Mesenteric fat pad (tissue), 1 donor: Measurements from ENCODE around the gene ARMC2. TPM values are rescaled to one million over a fixed set of nuclear protein-coding genes. Genes with fewer than 3 reads are reported as not detected.

ENCODE experiments used
- DNase-seq: peaks from one replicate; pipeline ENCODE4 v3.0.0-alpha.2; 2020; ENCODE audit warnings: low spot score
- total RNA-seq: library from RNA; stranded (reverse); fragmentation: NEBNext Ultra II Directional; extraction: Animal tissue kit (Norgen Biotek cat#: 25700); gene quantifications from one replicate; pipeline ENCODE4 v1.2.1, GENCODE V29; 2021
- donor health status: DM: yes; HTN: yes; CAD: no.

ARMC2 gene
- total RNA-seq, 1 donor from 2014 or later: 10.0 TPM

- DNase-seq: no peak
These were observed 134.2 kb downstream of the ARMC2 start for GRCh38 chr6:108982154-108983113.

- no peak for DNase-seq
These were observed 134.9 kb downstream of the ARMC2 start for GRCh38 chr6:108983151-108983550.

- DNase-seq: no peak
These were observed 137.1 kb downstream of the ARMC2 start for GRCh38 chr6:108985301-108985700.

DNA sequence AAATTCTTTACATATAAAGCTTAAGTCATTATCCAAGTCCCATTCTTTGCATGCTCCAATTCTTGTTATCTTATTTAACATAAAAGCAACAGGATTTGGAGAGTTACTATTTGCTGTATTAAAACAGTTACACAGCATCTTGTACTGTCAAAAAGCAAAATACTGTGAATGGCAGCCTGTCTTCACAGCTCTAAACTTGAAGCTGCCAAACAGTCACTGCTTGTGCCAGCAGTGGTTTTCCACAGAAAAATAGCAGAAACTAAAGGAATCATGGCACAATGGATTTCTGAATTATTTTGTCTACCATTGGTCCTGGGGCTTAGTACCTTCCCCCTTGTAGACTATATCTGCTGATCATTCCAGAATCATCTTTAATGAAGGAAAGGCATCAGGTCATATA lies 138.9 kb downstream of the ARMC2 start:
- no peak for DNase-seq

- DNase-seq: no peak
These were observed 140.1 kb downstream of the ARMC2 start for GRCh38 chr6:108988296-108988695.

- DNase-seq: no peak
These were observed 140.5 kb downstream of the ARMC2 start for GRCh38 chr6:108988765-108989164.

- no peak for DNase-seq
These were observed 141.5 kb downstream of the ARMC2 start for GRCh38 chr6:108989700-108990099.

- DNase-seq: no peak
These were observed 145.7 kb downstream of the ARMC2 start for GRCh38 chr6:108993876-108994275.

DNA sequence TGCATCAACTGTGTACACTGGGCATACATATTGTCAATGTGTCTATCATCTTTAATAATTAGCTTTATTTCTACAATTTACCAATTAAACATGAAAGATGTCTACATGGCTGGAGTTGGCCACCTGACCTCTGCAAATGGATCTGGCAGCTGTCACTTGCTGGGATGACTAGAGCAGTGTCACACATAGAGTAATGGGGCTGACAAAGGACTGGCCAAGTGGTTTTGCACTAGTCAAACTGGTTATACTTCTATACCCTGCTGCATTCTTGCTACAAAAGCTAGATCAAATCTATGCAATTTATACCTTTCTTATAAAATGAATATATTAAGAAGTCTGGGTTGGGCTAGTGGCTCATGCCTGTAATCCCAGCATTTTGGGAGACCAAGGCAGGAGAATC lies 147.1 kb downstream of the ARMC2 start:
- DNase-seq: no peak

GRCh38 chr6:108996208-108996607 lies 148.0 kb downstream of the ARMC2 start:
- no peak for DNase-seq

GRCh38 chr6:108998485-108998884 lies 150.3 kb downstream of the ARMC2 start:
- no peak for DNase-seq

GRCh38 chr6:108999428-108999827 lies 151.2 kb downstream of the ARMC2 start:
- no peak for DNase-seq

DNA sequence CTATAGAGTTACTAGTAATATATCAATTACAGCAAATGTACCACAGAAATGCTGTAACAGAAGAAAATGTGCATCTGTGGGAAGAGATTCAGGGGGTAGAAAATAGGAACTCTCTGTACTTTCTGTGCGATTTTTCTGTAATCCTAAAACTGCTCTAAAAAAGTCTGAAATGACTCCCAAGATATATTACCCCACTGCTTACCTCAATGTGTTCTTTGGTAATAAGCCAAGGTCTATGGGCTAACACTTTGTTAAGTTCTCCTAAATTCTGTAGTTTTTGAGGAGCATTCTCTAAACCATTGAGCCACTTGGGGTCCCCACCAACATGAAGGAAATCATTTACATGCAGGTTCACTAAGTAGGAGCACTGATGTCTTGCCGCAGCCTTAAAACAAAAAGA lies 152.1 kb downstream of the ARMC2 start:
- DNase-seq: no peak

DNA sequence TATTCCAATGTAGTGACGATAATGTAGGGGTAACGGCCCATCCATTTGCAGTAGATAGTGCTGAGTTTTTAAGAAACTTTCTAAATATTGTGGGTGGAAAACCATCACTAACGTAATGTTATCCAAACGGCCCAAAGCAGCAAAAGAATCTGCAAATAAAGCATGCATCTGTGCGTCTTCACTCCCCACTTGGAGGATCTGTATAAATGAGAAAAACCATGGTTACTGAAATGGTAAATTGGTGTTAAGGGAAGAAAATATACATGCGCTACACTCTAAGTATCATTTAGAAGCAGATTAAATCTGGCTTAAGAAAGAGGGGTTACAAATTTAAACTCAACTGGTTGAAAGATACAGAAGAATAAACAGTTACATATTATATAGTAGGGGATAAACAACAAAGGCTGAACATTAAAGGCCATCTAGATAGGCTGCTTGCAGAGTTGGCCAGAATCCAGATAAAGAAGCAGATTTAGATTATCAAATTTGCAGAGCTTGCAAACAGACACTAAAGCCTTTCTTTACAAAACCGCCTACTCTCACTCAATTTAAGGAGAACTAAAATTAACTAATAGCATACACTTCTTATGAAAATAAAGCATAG lies 153.2 kb downstream of the ARMC2 start:
- DNase-seq: no peak

GRCh38 chr6:109002051-109002697 lies 154.0 kb downstream of the ARMC2 start:
- DNase-seq: no peak

GRCh38 chr6:109002882-109003281 lies 154.7 kb downstream of the ARMC2 start:
- no peak for DNase-seq

- DNase-seq: no peak
These were observed 158.6 kb downstream of the ARMC2 start for GRCh38 chr6:109006818-109007217.

- no peak for DNase-seq
These were observed 159.3 kb downstream of the ARMC2 start for GRCh38 chr6:109007521-109007920.

DNA sequence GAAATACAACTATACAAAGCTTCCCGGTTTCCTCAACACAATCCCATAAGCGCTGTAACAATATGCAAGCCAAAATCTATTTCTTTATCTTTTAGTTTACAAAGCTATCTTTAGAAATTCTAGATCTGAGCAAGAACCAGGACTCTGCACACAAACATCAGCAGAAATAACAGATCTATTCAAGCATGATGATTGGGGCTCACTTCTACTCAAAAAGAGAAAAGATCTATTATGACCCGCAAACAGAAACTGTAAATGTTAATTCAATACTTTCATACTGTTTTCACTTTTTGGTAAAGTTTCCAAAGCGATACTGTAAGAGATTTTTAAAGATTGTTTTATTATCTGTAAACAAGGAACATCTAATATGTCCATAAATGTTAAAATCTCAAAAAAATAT lies 159.8 kb downstream of the ARMC2 start:
- DNase-seq: no peak

DNA sequence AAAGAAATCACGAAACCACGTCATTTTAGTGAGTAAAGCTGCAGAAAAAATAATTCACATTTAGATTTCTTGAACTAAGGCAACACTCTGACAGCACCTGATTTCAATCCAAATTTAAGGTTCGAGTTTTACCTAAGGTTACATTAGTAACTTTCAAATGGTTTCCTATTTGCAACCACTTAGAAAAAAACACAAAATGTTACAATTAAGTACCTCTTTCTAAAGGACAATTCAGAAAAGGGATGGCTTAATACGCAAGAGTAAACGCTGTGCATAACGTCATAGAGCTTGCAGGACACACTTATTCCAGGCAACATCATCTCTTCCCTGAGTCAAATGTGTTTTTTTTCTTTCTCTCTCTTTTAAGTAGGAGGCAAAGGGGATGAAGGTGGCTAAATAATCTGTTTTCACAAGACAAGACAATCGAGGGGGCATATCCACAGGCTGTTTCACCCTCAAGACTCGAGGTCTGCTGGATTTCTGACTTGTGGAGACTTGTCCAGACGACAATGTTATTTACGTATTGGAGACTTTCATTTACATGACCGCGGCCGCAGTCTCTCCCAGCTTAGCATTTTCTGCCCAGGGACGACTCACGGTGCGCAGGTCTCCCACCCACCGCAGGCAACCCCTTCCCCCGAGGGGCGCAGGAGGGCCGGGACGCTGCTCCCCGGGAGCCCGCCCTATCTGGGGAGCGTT lies 160.5 kb downstream of the ARMC2 start:
- DNase-seq: no peak

DNA sequence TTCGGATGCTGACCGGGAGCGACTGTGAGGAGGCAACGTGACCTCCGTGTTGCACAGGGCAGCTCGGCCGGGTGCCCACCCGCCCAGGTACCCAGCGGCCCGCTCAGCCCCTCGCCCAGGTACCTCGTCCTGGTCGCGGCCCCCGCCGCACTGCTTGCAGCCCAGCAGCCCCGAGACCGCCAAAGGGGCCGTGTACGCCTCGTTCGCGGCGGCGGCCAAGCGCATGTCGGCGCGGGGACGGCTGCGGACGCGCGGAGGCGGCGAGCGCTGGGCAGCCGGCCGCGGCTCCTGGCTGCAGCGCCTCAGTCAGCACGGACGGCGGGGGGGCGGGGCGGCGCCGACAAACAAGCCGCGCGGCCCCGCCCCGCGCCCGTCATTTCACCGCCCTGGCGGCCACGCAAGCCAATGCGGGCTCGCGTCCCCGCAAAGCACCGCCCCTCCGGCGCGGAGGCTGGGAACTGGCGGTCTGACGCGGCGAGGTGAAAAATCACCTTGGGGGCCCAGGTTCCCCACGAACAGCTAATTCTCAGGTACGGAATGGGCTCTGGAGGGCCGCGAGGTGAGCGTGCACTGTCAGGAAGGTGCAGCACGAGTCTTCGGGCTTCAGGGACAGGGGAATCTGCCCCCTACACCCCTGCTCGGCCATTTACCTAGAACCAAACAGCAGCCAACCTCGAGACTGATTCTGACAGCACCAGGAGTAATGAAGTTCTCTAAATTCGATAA lies 161.2 kb downstream of the ARMC2 start:
- peak; percentile 97 for DNase-seq
